HL-60/S4 treated with retinoic acid at 250 ng/mL for 4 days and 3 days (cell line): Measurements from ENCODE around the gene HSD17B1.
"Not testable (repeated sequence)": the region's sequence is repeated elsewhere in the genome, so short reads cannot be mapped to it uniquely, and the experiment has no call there.

Source experiments
- in situ Hi-C: fragments of 300-500 bp; cut with MboI; formaldehyde crosslinking; loops from 2 replicates; pipeline ENCODE4 v1.7.0; 2022; ENCODE audit warnings: low sequenced_read_pairs

HSD17B1 gene

DNA sequence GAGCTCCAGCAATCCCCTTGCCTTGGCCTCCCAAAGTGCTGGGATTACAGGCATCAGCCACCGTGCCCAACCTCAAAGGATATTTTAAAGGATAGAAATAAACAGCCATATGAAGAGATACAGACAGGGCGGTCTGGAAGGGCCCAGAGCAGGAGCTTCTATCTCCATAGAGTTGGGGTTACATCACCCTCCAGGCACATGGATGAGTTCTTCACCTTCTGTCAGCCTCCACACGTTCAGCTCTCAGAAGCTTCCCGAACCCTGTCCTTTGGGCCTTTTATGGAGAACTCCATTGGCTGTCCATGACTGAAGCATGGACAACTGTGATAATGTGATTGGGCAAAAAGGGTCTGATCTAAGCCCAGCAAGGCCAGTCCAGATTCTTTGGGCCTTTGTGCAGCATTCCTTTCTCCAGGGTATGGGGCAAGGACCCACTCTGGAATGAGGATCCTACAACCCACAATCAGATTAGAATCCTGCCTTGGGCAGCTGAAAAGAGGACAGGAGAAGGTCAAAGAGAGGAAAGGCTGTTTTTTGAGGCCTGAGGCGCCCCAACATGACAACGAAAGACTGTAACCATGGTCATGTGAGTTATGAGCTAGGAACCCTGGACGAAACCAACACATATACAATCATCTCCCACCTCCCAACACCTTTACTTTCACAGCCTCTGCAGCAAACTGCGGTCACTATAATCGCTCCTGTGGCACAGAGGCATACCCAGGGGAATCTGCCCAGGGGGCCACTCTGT, 6.8 kb upstream of the HSD17B1 start:
- in situ Hi-C loops = not testable (repeated sequence)

DNA sequence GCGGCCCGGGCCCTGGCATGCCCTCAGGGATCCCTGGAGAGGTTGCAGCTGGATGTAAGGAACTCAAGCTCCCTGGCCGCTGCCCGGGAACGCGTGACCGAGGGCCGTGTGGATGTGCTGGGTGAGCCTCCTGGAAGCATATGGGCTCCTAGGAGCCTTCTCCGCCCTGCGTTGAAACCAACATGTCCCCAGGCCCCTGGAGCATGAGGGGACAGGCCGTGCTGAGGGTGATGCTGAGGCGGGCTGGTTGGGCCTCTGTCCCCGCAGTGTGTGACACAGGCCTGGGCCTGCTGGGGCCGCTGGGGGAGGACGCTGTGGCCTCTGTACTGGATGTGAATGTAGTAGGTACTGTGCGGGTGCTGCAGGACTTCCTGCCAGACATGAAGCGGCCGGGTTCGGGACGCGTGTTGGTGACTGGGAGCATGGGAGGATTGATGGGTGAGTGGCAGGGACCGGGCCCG, 5.7 kb upstream of the HSD17B1 start:
- in situ Hi-C loops = no loop called here

- in situ Hi-C loops = no loop called here
These were observed 5.0 kb upstream of the HSD17B1 start for GRCh38 chr17:42547698-42548069.

- in situ Hi-C loops = no loop called here
These were observed 4.5 kb upstream of the HSD17B1 start for GRCh38 chr17:42548070-42548837.

DNA sequence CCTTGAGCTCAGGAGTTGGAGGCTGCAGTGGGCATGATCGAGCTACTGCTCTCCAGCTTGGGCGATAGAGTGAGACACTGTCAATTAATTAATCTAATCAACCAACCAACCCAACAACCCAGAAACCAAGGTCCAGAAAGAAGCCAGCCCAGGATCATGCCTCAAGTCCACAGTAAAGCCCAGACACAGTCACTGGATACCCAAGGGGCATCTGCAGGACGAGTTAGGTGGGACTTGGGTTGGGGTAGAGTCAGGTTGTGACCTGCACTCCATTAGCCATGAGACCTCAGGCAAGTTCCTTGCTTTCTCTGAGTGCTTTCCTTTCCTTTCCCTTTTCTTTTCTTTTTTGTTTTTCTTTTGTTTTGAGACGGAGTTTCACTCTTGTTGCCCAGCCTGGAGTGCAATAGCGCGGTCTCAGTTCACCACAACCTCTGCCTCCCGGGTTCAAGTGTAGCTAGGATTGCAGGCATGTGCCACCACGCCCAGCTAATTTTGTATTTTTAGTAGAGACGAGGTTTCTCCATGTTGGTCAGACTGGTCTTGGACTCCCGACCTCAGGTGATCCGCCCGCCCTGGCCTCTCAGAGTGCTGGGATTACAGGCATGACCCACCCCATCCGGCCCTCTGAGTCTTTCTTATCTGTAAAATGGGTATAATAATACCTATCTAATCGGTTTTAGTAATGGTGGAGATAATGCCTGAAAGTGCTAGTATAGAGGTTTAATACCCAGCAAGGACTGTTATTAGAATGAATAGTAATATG, 3.5 kb upstream of the HSD17B1 start:
- in situ Hi-C loops = no loop called here

DNA sequence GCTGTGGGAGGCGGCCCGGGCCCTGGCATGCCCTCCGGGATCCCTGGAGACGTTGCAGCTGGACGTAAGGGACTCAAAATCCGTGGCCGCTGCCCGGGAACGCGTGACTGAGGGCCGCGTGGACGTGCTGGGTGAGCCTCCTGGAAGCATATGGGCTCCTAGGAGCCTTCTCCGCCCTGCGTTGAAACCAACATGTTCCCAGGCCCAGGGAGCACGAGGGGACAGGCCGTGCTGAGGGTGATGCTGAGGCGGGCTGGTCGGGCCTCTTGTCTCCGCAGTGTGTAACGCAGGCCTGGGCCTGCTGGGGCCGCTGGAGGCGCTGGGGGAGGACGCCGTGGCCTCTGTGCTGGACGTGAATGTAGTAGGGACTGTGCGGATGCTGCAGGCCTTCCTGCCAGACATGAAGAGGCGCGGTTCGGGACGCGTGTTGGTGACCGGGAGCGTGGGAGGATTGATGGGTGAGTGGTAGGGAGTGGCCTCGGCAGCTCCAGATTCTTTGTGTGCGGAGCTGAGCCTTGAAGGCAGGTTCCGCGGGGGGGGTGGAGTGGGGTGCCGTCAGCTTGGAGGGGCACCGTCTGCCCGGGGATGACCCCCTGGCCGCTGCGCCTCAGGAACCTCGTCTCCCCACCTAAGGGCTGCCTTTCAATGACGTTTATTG, 567 bp downstream of the HSD17B1 start:
- in situ Hi-C loops = no loop called here

DNA sequence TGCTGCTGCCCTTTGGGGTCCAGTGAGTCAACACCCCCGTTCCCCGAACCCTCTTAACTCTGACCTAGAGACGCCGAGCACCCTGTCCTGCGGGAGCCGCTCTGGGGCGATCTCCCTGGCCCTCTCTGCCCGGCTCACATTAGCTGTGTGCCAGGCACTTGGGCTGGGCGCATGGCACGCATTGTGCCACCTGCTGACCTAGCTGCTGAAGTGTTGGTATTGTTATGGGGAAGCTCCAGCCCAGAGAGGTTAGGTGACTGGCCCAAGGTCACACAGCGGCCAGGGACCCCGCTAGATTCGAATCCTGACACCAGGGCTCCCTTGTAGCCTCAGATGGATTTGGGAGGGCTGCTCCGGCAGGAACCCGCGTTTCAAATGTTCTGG, 1.1 kb downstream of the HSD17B1 start:
- in situ Hi-C loops = no loop called here

DNA sequence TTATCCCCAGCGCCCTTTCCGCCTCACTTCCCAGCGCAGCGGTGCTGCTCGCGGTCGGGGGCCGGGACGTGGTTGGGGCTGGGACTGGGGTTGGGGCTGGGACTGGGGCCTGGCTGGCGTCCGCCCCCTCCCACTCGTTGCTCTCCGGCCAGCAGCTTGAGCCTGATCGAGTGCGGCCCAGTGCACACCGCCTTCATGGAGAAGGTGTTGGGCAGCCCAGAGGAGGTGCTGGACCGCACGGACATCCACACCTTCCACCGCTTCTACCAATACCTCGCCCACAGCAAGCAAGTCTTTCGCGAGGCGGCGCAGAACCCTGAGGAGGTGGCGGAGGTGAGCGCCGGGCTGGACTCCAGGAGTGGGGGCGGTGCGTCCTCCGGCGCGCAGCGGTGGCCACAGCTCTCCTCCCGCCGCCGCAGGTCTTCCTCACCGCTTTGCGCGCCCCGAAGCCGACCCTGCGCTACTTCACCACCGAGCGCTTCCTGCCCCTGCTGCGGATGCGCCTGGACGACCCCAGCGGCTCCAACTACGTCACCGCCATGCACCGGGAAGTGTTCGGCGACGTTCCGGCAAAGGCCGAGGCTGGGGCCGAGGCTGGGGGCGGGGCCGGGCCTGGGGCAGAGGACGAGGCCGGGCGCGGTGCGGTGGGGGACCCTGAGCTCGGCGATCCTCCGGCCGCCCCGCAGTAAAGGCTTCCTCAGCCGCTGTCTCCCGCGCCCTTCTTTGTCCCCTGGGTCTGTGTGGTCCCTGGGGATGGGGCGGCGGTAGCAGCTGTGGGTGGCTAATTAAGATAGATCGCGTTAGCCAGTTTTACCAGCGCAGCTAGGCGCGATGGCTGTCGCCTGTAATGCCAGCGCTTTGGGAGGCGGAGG, 1.8 kb downstream of the HSD17B1 start:
- in situ Hi-C loops = no loop called here

GRCh38 chr17:42555122-42555622, 2.4 kb downstream of the HSD17B1 start:
- in situ Hi-C loops = no loop called here

- in situ Hi-C loops = not testable (repeated sequence)
These were observed 3.4 kb downstream of the HSD17B1 start for GRCh38 chr17:42555961-42556617.

DNA sequence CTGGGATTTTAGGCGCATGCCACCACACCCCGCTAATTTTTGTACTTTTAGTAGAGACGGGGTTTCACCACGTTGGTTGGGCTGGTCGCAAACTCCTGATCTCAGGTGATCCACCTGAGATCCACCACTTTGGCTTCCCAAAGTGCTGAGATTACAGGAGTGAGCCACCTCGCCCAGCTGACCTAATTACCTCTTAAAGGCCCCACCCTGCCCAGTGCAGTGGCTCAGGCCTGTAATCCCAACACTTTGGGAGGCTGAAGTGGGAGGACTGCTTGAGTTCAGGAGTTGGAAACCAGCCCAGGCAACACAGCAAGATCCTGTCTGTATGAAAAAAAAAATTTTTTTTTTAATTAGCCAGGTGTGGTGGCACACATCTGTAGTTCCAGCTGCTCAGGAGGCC, 6.4 kb downstream of the HSD17B1 start:
- in situ Hi-C loops = no loop called here

- in situ Hi-C loops = no loop called here
These were observed 7.5 kb downstream of the HSD17B1 start for GRCh38 chr17:42560246-42560645.

- in situ Hi-C loops = no loop called here
These were observed 9.2 kb downstream of the HSD17B1 start, which contains the start of gene COASY for GRCh38 chr17:42561897-42562387. COASY (plus strand) TSS chr17:42562148; CDS start chr17:42562623, 475 bp downstream.

DNA sequence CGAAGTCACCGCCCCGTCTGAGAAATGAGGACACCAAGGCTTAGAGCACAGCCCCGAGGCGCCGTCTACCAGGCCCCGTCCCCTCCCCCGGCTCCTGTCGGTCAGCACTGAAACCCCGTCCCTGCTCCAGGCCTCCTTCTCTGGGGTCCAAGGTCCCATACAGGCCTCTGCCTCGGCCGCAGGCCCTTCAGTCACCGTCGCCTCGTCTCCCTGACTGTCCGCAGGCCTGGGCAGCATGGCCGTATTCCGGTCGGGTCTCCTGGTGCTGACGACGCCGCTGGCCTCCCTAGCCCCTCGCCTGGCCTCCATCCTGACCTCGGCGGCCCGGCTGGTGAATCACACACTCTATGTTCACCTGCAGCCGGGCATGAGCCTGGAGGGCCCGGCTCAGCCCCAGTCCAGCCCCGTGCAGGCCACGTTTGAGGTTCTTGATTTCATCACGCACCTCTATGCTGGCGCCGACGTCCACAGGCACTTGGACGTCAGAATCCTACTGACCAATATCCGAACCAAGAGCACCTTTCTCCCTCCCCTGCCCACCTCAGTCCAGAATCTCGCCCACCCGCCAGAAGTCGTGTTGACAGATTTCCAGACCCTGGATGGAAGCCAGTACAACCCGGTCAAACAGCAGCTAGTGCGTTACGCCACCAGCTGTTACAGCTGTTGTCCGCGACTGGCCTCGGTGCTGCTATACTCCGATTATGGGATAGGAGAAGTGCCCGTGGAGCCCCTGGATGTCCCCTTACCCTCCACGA, 9.8 kb downstream of the HSD17B1 start:
- in situ Hi-C loops = no loop called here

- in situ Hi-C loops = no loop called here
These were observed 10.4 kb downstream of the HSD17B1 start for GRCh38 chr17:42563143-42563509.

GRCh38 chr17:42563543-42563942, 10.8 kb downstream of the HSD17B1 start:
- in situ Hi-C loops = no loop called here

DNA sequence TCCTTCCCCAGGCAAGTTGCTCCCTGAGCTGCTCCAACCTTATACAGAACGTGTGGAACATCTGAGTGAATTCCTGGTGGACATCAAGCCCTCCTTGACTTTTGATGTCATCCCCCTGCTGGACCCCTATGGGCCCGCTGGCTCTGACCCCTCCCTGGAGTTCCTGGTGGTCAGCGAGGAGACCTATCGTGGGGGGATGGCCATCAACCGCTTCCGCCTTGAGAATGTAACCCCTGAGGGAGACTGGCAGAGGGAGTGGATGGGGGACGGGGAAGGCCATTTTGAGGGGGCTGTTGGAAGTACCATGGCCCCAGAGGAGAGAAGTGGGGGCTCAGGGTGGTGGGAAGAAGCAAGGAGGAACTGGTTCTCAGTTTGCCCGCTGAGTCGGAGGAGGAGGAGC, 11.2 kb downstream of the HSD17B1 start:
- in situ Hi-C loops = no loop called here

DNA sequence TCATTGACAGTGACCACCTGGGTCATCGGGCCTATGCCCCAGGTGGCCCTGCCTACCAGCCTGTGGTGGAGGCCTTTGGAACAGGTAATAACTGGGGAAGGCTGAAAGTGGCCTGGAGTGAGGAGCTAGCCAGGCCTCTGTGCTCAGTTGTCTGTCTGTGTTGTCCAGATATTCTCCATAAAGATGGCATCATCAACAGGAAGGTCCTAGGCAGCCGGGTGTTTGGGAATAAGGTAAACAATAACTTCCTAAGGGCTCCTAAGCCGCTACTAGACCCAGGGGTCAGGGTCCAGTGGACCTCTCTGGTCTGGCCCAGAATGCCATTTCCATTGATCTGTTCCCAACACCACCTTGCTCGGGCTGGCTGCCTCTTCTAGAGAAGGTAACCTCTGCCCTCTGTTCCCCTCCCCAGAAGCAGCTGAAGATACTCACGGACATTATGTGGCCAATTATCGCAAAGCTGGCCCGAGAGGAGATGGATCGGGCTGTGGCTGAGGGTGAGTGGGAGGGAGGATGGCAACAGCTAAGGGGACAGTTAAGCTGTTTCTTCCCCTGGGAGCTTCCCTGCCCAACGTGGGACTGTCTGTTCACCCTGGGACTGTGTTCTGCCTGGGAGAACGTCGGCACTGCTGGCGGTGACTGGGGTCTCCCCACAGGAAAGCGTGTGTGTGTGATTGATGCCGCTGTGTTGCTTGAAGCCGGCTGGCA, 12.2 kb downstream of the HSD17B1 start:
- in situ Hi-C loops = no loop called here
